Astrocyte (in vitro differentiated cells and primary cell): ENCODE results near the gene MED13L.

ENCODE experiments used
- CTCF ChIP-seq: IDR thresholded peaks from 2 replicates; pipeline ENCODE4 v1.5.1; 2011; ENCODE audit warnings: low read depth, mild to moderate bottlenecking, inconsistent platforms, low read length, moderate library complexity; ENCODE audit not compliant: insufficient read depth
- EZH2 ChIP-seq: IDR thresholded peaks from 2 replicates; pipeline ENCODE4 v1.6.1; 2012; ENCODE audit warnings: mild to moderate bottlenecking, low read length, inconsistent platforms; ENCODE audit not compliant: insufficient read depth

- TF ChIP-seq CTCF (no peak), EZH2 (no peak)
Measured at GRCh38 chr12:116026768-116027550, 250.5 kb downstream of the MED13L start.
